BJ (cell line): Measurements from ENCODE around the gene SLC39A5. TPM values are rescaled to one million over a fixed set of nuclear protein-coding genes. Genes with fewer than 3 reads are reported as not detected.
A peak's percentile ranks its signal among the peaks of the same experiment; 100 is the strongest.

ENCODE experiments used
- CTCF ChIA-PET: fragments of 350-600 bp; formaldehyde crosslinking; extraction: SDS; loops from one replicate; lab custom pipeline; 2021; ENCODE audit warnings: antibody characterized with exemption, inconsistent platforms; lab: Yijun Ruan, JAX
- POLR2A ChIA-PET: fragments of 300-600 bp; sonication (Branson Sonifier 250); formaldehyde crosslinking; extraction: SDS; loops from one replicate; lab custom pipeline; 2021; ENCODE audit warnings: antibody characterized with exemption; lab: Charles Lee
- DNase-seq: peaks from one replicate; pipeline ENCODE4 v3.0.0-alpha.2; 2011; ENCODE audit warnings: low read depth
- H3K27me3 ChIP-seq: 2 replicates; pipeline ENCODE4 v1.6.0; 2011; ENCODE audit warnings: low read length; ENCODE audit not compliant: control insufficient read depth, insufficient read depth
- H3K36me3 ChIP-seq: 2 replicates; pipeline ENCODE4 v1.5.1; 2011; ENCODE audit warnings: low read length; ENCODE audit not compliant: control insufficient read depth, insufficient read depth
- H3K4me3 ChIP-seq: 2 replicates; pipeline ENCODE4 v1.5.1; 2011; ENCODE audit warnings: low read depth, mild to moderate bottlenecking, control low read depth, low read length
- CTCF ChIP-seq: IDR thresholded peaks from 2 replicates; pipeline ENCODE4 v1.5.1; 2011; ENCODE audit warnings: low read depth, mild to moderate bottlenecking, control low read depth, inconsistent platforms, low read length, moderate library complexity; ENCODE audit not compliant: insufficient read depth
- polyA plus RNA-seq: library from polyadenylated mRNA; depleted of rRNA; stranded (reverse); fragments of >200 nt; gene quantifications from 2 replicates; pipeline ENCODE4 v1.2.3, GENCODE V29; 2011

The SLC39A5 gene
- polyA plus RNA-seq, 1 experiment, result not detected

- peaks cover 6% of the 10 kb centered on the region for H3K36me3 ChIP-seq
- ChIA-PET CTCF (interaction anchor here (0.6 to 4.2 kb wide), 3 partner anchors 32 to 38 kb away, joined by 3 to 132 read pairs (median 18); partner anchors contain the start of genes ANKRD52 and SMARCC2), POLR2A (no interaction called here)
- peak within 1 kb of the TSS; percentile 85 for H3K4me3 ChIP-seq
- DNase-seq, result peak; percentile 91
- peak; percentile 82 for TF ChIP-seq CTCF
- no peaks in the 10 kb centered on the region for H3K27me3 ChIP-seq
Observed at GRCh38 chr12:56224102-56224701, 5.6 kb upstream of the SLC39A5 start, which contains the start of gene NABP2. Gene NABP2, plus strand, starts transcription at chr12:56224342. Its CDS starts 515 bp downstream, at chr12:56224857.

DNA sequence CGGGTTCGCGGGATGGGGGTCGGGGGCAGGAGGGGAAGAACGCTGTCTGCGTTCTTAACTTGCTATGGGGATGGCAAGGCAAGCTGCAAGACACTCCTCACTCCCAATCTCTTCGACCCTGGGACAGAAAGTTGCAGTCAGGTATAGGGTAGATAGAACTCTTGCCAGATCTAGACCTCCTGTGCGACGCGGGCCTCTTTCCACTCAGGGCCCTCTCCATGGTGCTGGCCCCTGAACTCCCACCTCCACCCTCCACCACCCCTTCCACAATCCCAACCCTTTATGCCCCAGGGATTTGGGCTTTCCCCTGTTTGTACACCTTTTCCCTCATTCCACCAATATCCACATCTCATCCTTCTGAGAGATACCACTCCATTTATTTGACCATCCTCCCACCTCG is 4.9 kb upstream of the SLC39A5 start:
- no peaks in the 10 kb centered on the region for H3K27me3 ChIP-seq
- DNase-seq, result no peak
- no peak for TF ChIP-seq CTCF
- POLR2A ChIA-PET, result no interaction called here
- CTCF ChIA-PET, result interaction anchor here (0.5 to 3.7 kb wide), 3 partner anchors 33 to 88 kb away, joined by 3 to 19 read pairs (median 7); partner anchors contain the start of genes ANKRD52 and SMARCC2
- H3K36me3 ChIP-seq, result peaks cover 4% of the 10 kb centered on the region
- H3K4me3 ChIP-seq, result peak overlapping the region; percentile 85

GRCh38 chr12:56229082-56229481 is 769 bp upstream of the SLC39A5 start:
- CTCF ChIA-PET, result no interaction called here
- POLR2A ChIA-PET, result no interaction called here
- DNase-seq, result no peak
- Histone ChIP-seq H3K27me3 (no peaks in the 10 kb centered on the region), H3K4me3 (no peak overlapping the region), H3K36me3 (peaks cover 4% of the 10 kb centered on the region)
- no peak for TF ChIP-seq CTCF

GRCh38 chr12:56230432-56231183 is 757 bp downstream of the SLC39A5 start:
- H3K4me3 ChIP-seq, result no peak overlapping the region
- H3K27me3 ChIP-seq, result no peaks in the 10 kb centered on the region
- no peak for TF ChIP-seq CTCF
- peaks cover 4% of the 10 kb centered on the region for H3K36me3 ChIP-seq
- CTCF ChIA-PET, result interaction anchor here (1.4 to 2.7 kb wide), 3 partner anchors 27 to 41 kb away, joined by 3 to 9 read pairs (median 5); partner anchors contain the start of genes ANKRD52 and SMARCC2
- POLR2A ChIA-PET, result no interaction called here
- no peak for DNase-seq

- no peaks in the 10 kb centered on the region for H3K27me3 ChIP-seq
- no peak for TF ChIP-seq CTCF
- H3K36me3 ChIP-seq, result peaks cover 4% of the 10 kb centered on the region
- ChIA-PET CTCF (interaction anchor here (1.4 to 2.7 kb wide), 3 partner anchors 27 to 42 kb away, joined by 3 to 9 read pairs (median 5); partner anchors contain the start of genes ANKRD52 and SMARCC2), POLR2A (no interaction called here)
- no peak overlapping the region for H3K4me3 ChIP-seq
- no peak for DNase-seq
Observed at GRCh38 chr12:56231184-56231582, 1.3 kb downstream of the SLC39A5 start.
